Glomerular endothelial cell (primary cell): ENCODE measurements around the gene PRSS38. TPM values are rescaled to one million over a fixed set of nuclear protein-coding genes. Genes with fewer than 3 reads are reported as not detected.

Experiments
- DNase-seq: peaks from one replicate; pipeline ENCODE4 v3.0.0-alpha.2; 2011; ENCODE audit warnings: low read depth, low spot score; ENCODE audit errors: extremely low read depth
- total RNA-seq: library from RNA; depleted of rRNA; stranded (reverse); fragments of >200 nt; gene quantifications from 2 replicates; pipeline ENCODE4 v1.2.3, GENCODE V29; 2015

The PRSS38 gene
- total RNA-seq, 1 donor from 2014 or later, result not detected

- DNase-seq, result no peak
These were observed 23.0 kb upstream of the PRSS38 start for GRCh38 chr1:227792216-227793078.

- no peak for DNase-seq
These were observed 22.2 kb upstream of the PRSS38 start for GRCh38 chr1:227793079-227793947.

GRCh38 chr1:227793948-227794816 is 21.3 kb upstream of the PRSS38 start:
- DNase-seq, result no peak

GRCh38 chr1:227794817-227795192 is 20.7 kb upstream of the PRSS38 start:
- DNase-seq, result no peak

GRCh38 chr1:227795732-227796131 is 19.7 kb upstream of the PRSS38 start:
- DNase-seq, result no peak

- DNase-seq, result no peak
These were observed 19.0 kb upstream of the PRSS38 start for GRCh38 chr1:227796359-227796915.

GRCh38 chr1:227797144-227797543 is 18.3 kb upstream of the PRSS38 start:
- DNase-seq, result no peak

- no peak for DNase-seq
These were observed 17.9 kb upstream of the PRSS38 start for GRCh38 chr1:227797625-227798024.

GRCh38 chr1:227798078-227798802 is 17.2 kb upstream of the PRSS38 start:
- no peak for DNase-seq

- DNase-seq, result no peak
These were observed 15.7 kb upstream of the PRSS38 start for GRCh38 chr1:227799756-227800155.

GRCh38 chr1:227803933-227804332 is 11.5 kb upstream of the PRSS38 start:
- no peak for DNase-seq

GRCh38 chr1:227805606-227806197 is 9.8 kb upstream of the PRSS38 start:
- DNase-seq, result no peak

GRCh38 chr1:227808566-227808965 is 6.9 kb upstream of the PRSS38 start:
- DNase-seq, result no peak

GRCh38 chr1:227809026-227809425 is 6.4 kb upstream of the PRSS38 start:
- DNase-seq, result no peak

- DNase-seq, result no peak
These were observed 1.5 kb upstream of the PRSS38 start for GRCh38 chr1:227813962-227814361.

GRCh38 chr1:227816750-227817446 is 1.4 kb downstream of the PRSS38 start:
- DNase-seq, result no peak

- no peak for DNase-seq
These were observed 8.1 kb downstream of the PRSS38 start for GRCh38 chr1:227823537-227823936.

- no peak for DNase-seq
These were observed 8.7 kb downstream of the PRSS38 start for GRCh38 chr1:227824204-227824603.

GRCh38 chr1:227828786-227829185 is 13.3 kb downstream of the PRSS38 start:
- no peak for DNase-seq
